Superior temporal gyrus (tissue), 1 donor: Measurements from ENCODE around the gene GNAQ.
"Not testable (repeated sequence)": the region's sequence is repeated elsewhere in the genome, so short reads cannot be mapped to it uniquely, and the experiment has no call there.

Experiments used
- DNase-seq: peaks from one replicate; pipeline ENCODE4 v3.0.0-alpha.2; 2016; ENCODE audit errors: extremely low spot score

The GNAQ gene

GRCh38 chr9:78031444-78031892 lies at the start of gene GNAQ:
GNAQ (minus strand) TSS chr9:78031811; CDS start chr9:78031235, 576 bp downstream.
- no peak for DNase-seq

GRCh38 chr9:78074385-78075291 lies 43.0 kb upstream of the GNAQ start:
- no peak for DNase-seq

GRCh38 chr9:78073722-78074121 lies 42.1 kb upstream of the GNAQ start:
- DNase-seq, result no peak

GRCh38 chr9:78072586-78073199 lies 41.1 kb upstream of the GNAQ start:
- no peak for DNase-seq

- DNase-seq, result no peak
Observed at GRCh38 chr9:78070521-78070920, 38.9 kb upstream of the GNAQ start.

GRCh38 chr9:78064075-78064474 lies 32.5 kb upstream of the GNAQ start:
- DNase-seq, result peak; percentile 75

GRCh38 chr9:78062710-78063109 lies 31.1 kb upstream of the GNAQ start:
- DNase-seq, result no peak

- DNase-seq, result not testable (repeated sequence)
Observed at GRCh38 chr9:78054218-78054617, 22.6 kb upstream of the GNAQ start.

- DNase-seq, result no peak
Observed at GRCh38 chr9:78053627-78054026, 22.0 kb upstream of the GNAQ start.

GRCh38 chr9:78050421-78050820 lies 18.8 kb upstream of the GNAQ start:
- DNase-seq, result no peak

- DNase-seq, result no peak
Observed at GRCh38 chr9:78049484-78049883, 17.9 kb upstream of the GNAQ start.

GRCh38 chr9:78047106-78047505 lies 15.5 kb upstream of the GNAQ start:
- no peak for DNase-seq

- DNase-seq, result no peak
Observed at GRCh38 chr9:78046112-78046511, 14.5 kb upstream of the GNAQ start.

- no peak for DNase-seq
Observed at GRCh38 chr9:78044886-78045285, 13.3 kb upstream of the GNAQ start.

GRCh38 chr9:78044189-78044588 lies 12.6 kb upstream of the GNAQ start:
- no peak for DNase-seq

GRCh38 chr9:78041971-78042370 lies 10.4 kb upstream of the GNAQ start:
- no peak for DNase-seq

- no peak for DNase-seq
Observed at GRCh38 chr9:78040726-78041125, 9.1 kb upstream of the GNAQ start.

- no peak for DNase-seq
Observed at GRCh38 chr9:78038620-78039300, 7.1 kb upstream of the GNAQ start.

- peak; percentile 97 for DNase-seq
Observed at GRCh38 chr9:78035383-78035993, 3.9 kb upstream of the GNAQ start.

- no peak for DNase-seq
Observed at GRCh38 chr9:78033870-78034269, 2.3 kb upstream of the GNAQ start.

- DNase-seq, result peak; percentile 45
Observed at GRCh38 chr9:78032730-78033457, 1.3 kb upstream of the GNAQ start.
